ENCODE measurements around the gene DENND1A. TPM values are rescaled to one million over a fixed set of nuclear protein-coding genes. Genes with fewer than 3 reads are reported as not detected.

DENND1A gene
- total RNA-seq, 1 donor from 2014 or later, result 12.7 TPM

DNA sequence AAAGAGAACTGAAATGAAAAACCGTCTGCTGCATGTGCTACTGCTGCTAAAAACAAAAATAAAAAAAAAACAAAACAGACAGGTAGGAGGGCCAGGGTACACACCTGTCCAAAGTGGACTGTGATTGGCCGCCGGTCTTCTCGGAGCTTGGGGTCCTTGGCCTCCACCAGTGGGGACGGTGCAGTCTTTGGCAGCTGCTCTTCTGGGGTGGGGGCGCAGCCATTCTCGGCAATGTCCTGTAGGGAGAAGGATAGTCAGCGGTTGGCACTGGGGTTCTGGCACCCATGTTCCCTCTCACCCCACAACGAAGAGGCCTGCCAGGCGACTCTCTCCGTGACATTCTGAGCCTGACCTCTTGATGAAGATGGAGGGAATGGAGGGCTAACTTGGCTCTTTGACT is 489.7 kb downstream of the DENND1A start:
- H3K27ac ChIP-seq (ENCODE audit: low read depth, low read length), result no peak overlapping the region
- DNase-seq (ENCODE audit: low read depth), result no peak
- peaks cover 10% of the 10 kb centered on the region for H3K4me1 ChIP-seq (ENCODE audit: insufficient read depth, low read length)
- H2AFZ ChIP-seq (ENCODE audit: low read depth, low read length), result no peak overlapping the region
- no peaks in the 10 kb centered on the region for H3K27me3 ChIP-seq (ENCODE audit: insufficient read depth, low read length)
- peaks cover 5% of the 10 kb centered on the region for H3K27me3 Mint-ChIP-seq (ENCODE audit: low read depth, unreplicated experiment)
- no peaks in the 10 kb centered on the region for H3K9me3 Mint-ChIP-seq (ENCODE audit: unreplicated experiment)
- H4K20me1 ChIP-seq (ENCODE audit: insufficient read depth, low read length), result no peaks in the 10 kb centered on the region
- H3K4me1 Mint-ChIP-seq (ENCODE audit: low read depth, unreplicated experiment), result peaks cover 12% of the 10 kb centered on the region
- no peak overlapping the region for H3K4me3 ChIP-seq (ENCODE audit: insufficient read depth, low read depth, low read length)
- H3K4me2 ChIP-seq (ENCODE audit: low read length), result no peak overlapping the region
- no peaks in the 10 kb centered on the region for H3K36me3 ChIP-seq (ENCODE audit: insufficient read depth, low read length)
- H3K79me2 ChIP-seq (ENCODE audit: insufficient read depth, low read length), result no peaks in the 10 kb centered on the region
- no peak for FAIRE-seq
- H3K4me3 Mint-ChIP-seq (ENCODE audit: unreplicated experiment), result no peak overlapping the region
- no peak overlapping the region for H3K9ac ChIP-seq (ENCODE audit: low read length)
- H3K36me3 Mint-ChIP-seq (ENCODE audit: low read depth, unreplicated experiment), result peaks cover 2% of the 10 kb centered on the region
- TF ChIP-seq, protein P1, sequence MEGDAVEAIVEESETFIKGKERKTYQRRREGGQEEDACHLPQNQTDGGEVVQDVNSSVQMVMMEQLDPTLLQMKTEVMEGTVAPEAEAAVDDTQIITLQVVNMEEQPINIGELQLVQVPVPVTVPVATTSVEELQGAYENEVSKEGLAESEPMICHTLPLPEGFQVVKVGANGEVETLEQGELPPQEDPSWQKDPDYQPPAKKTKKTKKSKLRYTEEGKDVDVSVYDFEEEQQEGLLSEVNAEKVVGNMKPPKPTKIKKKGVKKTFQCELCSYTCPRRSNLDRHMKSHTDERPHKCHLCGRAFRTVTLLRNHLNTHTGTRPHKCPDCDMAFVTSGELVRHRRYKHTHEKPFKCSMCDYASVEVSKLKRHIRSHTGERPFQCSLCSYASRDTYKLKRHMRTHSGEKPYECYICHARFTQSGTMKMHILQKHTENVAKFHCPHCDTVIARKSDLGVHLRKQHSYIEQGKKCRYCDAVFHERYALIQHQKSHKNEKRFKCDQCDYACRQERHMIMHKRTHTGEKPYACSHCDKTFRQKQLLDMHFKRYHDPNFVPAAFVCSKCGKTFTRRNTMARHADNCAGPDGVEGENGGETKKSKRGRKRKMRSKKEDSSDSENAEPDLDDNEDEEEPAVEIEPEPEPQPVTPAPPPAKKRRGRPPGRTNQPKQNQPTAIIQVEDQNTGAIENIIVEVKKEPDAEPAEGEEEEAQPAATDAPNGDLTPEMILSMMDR (IDR thresholded peaks at IDR 0.05; ENCODE audit: insufficient read depth, low read depth, low read length), result no peak
- TF ChIP-seq EZH2 (IDR thresholded peaks at IDR 0.05; ENCODE audit: insufficient read depth, low read length), result no peak
- no peaks in the 10 kb centered on the region for H3K9me3 ChIP-seq (ENCODE audit: insufficient read depth, low read depth, low read length)
- H3K27ac Mint-ChIP-seq (ENCODE audit: unreplicated experiment), result no peak overlapping the region

DNA sequence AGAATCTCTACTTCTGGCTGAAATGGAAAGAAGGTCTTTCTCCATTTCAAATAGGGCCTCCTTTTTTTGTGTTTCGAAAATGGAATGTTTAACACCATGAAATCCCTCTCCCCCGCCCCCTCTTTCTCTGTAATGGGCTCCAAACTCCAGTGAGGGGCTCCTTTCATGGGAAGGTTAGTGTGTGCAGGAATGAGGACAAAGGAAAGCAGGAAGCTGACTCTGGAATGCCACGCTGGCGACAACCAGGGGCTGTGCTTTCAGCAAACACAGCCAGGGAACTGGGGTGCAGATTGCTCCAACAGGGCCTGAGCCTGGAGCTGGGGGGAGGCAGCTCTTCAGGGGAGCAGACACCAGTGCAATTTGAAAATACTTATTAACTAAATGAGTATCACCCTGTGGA is 491.1 kb downstream of the DENND1A start:
- H3K4me1 Mint-ChIP-seq (ENCODE audit: low read depth, unreplicated experiment), result peaks cover 12% of the 10 kb centered on the region
- peaks cover 9% of the 10 kb centered on the region for H3K27me3 Mint-ChIP-seq (ENCODE audit: low read depth, unreplicated experiment)
- FAIRE-seq, result no peak
- peak; percentile 6 for DNase-seq (ENCODE audit: low read depth)
- no peak overlapping the region for H3K27ac ChIP-seq (ENCODE audit: low read depth, low read length)
- H3K27me3 ChIP-seq (ENCODE audit: insufficient read depth, low read length), result no peaks in the 10 kb centered on the region
- no peaks in the 10 kb centered on the region for H3K79me2 ChIP-seq (ENCODE audit: insufficient read depth, low read length)
- H3K4me3 ChIP-seq (ENCODE audit: insufficient read depth, low read depth, low read length), result no peak overlapping the region
- no peak overlapping the region for H3K9ac ChIP-seq (ENCODE audit: low read length)
- peaks cover 5% of the 10 kb centered on the region for H3K36me3 Mint-ChIP-seq (ENCODE audit: low read depth, unreplicated experiment)
- H4K20me1 ChIP-seq (ENCODE audit: insufficient read depth, low read length), result no peaks in the 10 kb centered on the region
- H3K4me2 ChIP-seq (ENCODE audit: low read length), result peak overlapping the region; percentile 37
- TF ChIP-seq, protein P1 (IDR thresholded peaks at IDR 0.05; ENCODE audit: insufficient read depth, low read depth, low read length), result no peak
- TF ChIP-seq EZH2 (IDR thresholded peaks at IDR 0.05; ENCODE audit: insufficient read depth, low read length), result no peak
- H3K27ac Mint-ChIP-seq (ENCODE audit: unreplicated experiment), result peak overlapping the region; percentile 88
- no peaks in the 10 kb centered on the region for H3K9me3 ChIP-seq (ENCODE audit: insufficient read depth, low read depth, low read length)
- H3K4me3 Mint-ChIP-seq (ENCODE audit: unreplicated experiment), result no peak overlapping the region
- H3K36me3 ChIP-seq (ENCODE audit: insufficient read depth, low read length), result no peaks in the 10 kb centered on the region
- H2AFZ ChIP-seq (ENCODE audit: low read depth, low read length), result peak overlapping the region; percentile 22
- no peaks in the 10 kb centered on the region for H3K9me3 Mint-ChIP-seq (ENCODE audit: unreplicated experiment)
- peaks cover 10% of the 10 kb centered on the region for H3K4me1 ChIP-seq (ENCODE audit: insufficient read depth, low read length)

DNA sequence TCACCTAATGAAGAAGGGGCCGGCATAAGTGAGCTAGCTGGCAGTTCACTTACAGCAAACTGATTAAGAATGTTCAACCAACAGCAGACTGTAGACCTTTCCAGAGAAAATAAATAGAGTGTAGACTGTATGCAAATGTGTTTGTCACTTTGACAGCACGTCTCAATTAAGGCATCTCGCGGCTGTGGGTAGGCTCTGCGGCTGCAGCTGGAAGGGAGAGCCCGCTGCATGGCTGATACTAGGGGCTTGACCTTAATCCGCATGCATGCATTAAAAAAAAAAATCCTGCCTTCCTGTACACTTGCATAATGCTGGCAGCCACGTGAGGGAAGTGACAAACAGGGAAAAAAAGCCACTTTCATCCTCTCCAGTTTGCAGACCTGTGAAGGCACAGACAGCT is 491.6 kb downstream of the DENND1A start:
- H3K9me3 Mint-ChIP-seq (ENCODE audit: unreplicated experiment), result no peaks in the 10 kb centered on the region
- FAIRE-seq, result no peak
- DNase-seq (ENCODE audit: low read depth), result peak; percentile 57
- Histone ChIP-seq H3K4me2 (ENCODE audit: low read length) (peak overlapping the region; percentile 37), H3K4me3 (ENCODE audit: insufficient read depth, low read depth, low read length) (no peak overlapping the region), H3K27ac (ENCODE audit: low read depth, low read length) (no peak overlapping the region), H4K20me1 (ENCODE audit: insufficient read depth, low read length) (no peaks in the 10 kb centered on the region), H3K9ac (ENCODE audit: low read length) (no peak overlapping the region), H3K4me1 (ENCODE audit: insufficient read depth, low read length) (peaks cover 10% of the 10 kb centered on the region), H2AFZ (ENCODE audit: low read depth, low read length) (peak overlapping the region; percentile 22), H3K79me2 (ENCODE audit: insufficient read depth, low read length) (no peaks in the 10 kb centered on the region), H3K9me3 (ENCODE audit: insufficient read depth, low read depth, low read length) (no peaks in the 10 kb centered on the region), H3K36me3 (ENCODE audit: insufficient read depth, low read length) (no peaks in the 10 kb centered on the region), H3K27me3 (ENCODE audit: insufficient read depth, low read length) (no peaks in the 10 kb centered on the region)
- peak overlapping the region; percentile 88 for H3K27ac Mint-ChIP-seq (ENCODE audit: unreplicated experiment)
- TF ChIP-seq, protein P1 (IDR thresholded peaks at IDR 0.05; ENCODE audit: insufficient read depth, low read depth, low read length), result no peak
- H3K4me3 Mint-ChIP-seq (ENCODE audit: unreplicated experiment), result no peak overlapping the region
- H3K36me3 Mint-ChIP-seq (ENCODE audit: low read depth, unreplicated experiment), result peaks cover 7% of the 10 kb centered on the region
- H3K4me1 Mint-ChIP-seq (ENCODE audit: low read depth, unreplicated experiment), result peaks cover 12% of the 10 kb centered on the region
- peaks cover 9% of the 10 kb centered on the region for H3K27me3 Mint-ChIP-seq (ENCODE audit: low read depth, unreplicated experiment)

Data from astrocyte (in vitro differentiated cells and primary cell).